Keratinocyte (primary cell): ENCODE data around the gene C2orf80.

Source experiments
- EZH2 ChIP-seq: IDR thresholded peaks from one replicate; pipeline ENCODE4 v1.6.1; 2012; ENCODE audit warnings: inconsistent platforms, mild to moderate bottlenecking, low read length, moderate library complexity
- TF ChIP-seq, protein P1 (sequence below), 3 experiments: IDR thresholded peaks in 1 of 3; conservative IDR thresholded peaks in 1 of 3; optimal IDR thresholded peaks in 1 of 3; 2 replicates in 2 of 3; 3 replicates in 1 of 3; pipeline versions ENCODE3 to v1.5.1; 2011; ENCODE audit warnings: low read length in 3 of 3, mild to moderate bottlenecking in 3 of 3, moderate library complexity in 2 of 3, control low read depth in 1 of 3, inconsistent platforms in 1 of 3; ENCODE audit not compliant: insufficient read depth in 2 of 3; ENCODE audit errors: extremely low read depth in 1 of 3

DNA sequence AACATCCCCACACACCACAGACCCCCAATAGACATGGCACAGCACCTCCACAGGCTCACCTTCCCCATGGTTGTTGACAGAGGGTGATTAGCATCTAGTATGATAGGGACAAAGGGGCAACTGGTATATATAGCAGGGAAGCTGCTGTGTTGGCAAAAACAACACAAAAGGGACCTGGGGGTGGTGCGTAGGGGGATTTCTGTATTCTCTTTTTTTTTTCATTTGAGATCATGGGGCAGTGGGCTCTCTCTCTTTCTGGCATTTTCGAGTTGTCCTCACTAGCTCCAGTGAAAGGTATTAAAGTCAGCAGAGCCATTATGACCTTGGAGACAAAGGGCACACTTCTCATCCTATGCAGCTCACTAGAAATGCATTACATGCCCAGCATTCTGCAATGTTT lies 26.3 kb downstream of the C2orf80 start, which contains the start of gene CRYGA:
- TF ChIP-seq, protein P1, sequence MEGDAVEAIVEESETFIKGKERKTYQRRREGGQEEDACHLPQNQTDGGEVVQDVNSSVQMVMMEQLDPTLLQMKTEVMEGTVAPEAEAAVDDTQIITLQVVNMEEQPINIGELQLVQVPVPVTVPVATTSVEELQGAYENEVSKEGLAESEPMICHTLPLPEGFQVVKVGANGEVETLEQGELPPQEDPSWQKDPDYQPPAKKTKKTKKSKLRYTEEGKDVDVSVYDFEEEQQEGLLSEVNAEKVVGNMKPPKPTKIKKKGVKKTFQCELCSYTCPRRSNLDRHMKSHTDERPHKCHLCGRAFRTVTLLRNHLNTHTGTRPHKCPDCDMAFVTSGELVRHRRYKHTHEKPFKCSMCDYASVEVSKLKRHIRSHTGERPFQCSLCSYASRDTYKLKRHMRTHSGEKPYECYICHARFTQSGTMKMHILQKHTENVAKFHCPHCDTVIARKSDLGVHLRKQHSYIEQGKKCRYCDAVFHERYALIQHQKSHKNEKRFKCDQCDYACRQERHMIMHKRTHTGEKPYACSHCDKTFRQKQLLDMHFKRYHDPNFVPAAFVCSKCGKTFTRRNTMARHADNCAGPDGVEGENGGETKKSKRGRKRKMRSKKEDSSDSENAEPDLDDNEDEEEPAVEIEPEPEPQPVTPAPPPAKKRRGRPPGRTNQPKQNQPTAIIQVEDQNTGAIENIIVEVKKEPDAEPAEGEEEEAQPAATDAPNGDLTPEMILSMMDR (optimal IDR thresholded peaks at IDR 0.05 in 1 of 3, IDR thresholded peaks at IDR 0.05 in 1 of 3, conservative IDR thresholded peaks at IDR 0.05 in 1 of 3; ENCODE audit: extremely low read depth in 1 of 3, insufficient read depth in 2 of 3, low read length in 3 of 3): no peak
- no peak for TF ChIP-seq EZH2
